Measurements from ENCODE around the gene DCTN1. TPM values are rescaled to one million over a fixed set of nuclear protein-coding genes. Genes with fewer than 3 reads are reported as not detected.

The DCTN1 gene
- polyA plus RNA-seq, 1 of the 3 experiments (the other 2 are of a cell fraction), result 91.1 TPM

- Histone ChIP-seq H3K9ac (no peak overlapping the region), H3K27me3 (ENCODE audit: insufficient read depth) (no peaks in the 10 kb centered on the region), H2AFZ (ENCODE audit: low read depth) (no peak overlapping the region), H3K4me3 (ENCODE audit: low read depth in 2 of 2, low read length in 1 of 2) (no peak overlapping the region), H3K36me3 (replicated peaks in 1 of 2; ENCODE audit: control insufficient read depth in 1 of 2, insufficient read depth in 2 of 2, low read length in 1 of 2) (no peaks in the 10 kb centered on the region), H3K79me2 (ENCODE audit: insufficient read depth) (no peaks in the 10 kb centered on the region), H3K4me1 (ENCODE audit: control insufficient read depth in 1 of 2, insufficient read depth in 2 of 2, low read depth in 1 of 2, low read length in 1 of 2) (peaks cover 0 to 7% of the 10 kb centered on the region in 2 experiments; a peak in 1 of 4 replicates), H3F3A (replicated peaks; ENCODE audit: insufficient read depth) (no peaks in the 10 kb centered on the region), H3K4me2 (no peak overlapping the region), H3K27ac (ENCODE audit: low read depth in 2 of 2, low read length in 1 of 2) (no peak overlapping the region), H4K20me1 (ENCODE audit: insufficient read depth) (no peaks in the 10 kb centered on the region), H3K9me2 (no peaks in the 10 kb centered on the region), H3K9me3 (no peaks in the 10 kb centered on the region)
- ChIA-PET POLR2A (no interaction called here), CTCF (interaction anchor here (1.2 to 9.6 kb wide), 2 partner anchors 10 to 13 kb away, joined by 3 to 63 read pairs; no protein-coding TSS in a partner anchor)
- 87% methylated on average over 2 of the region's 2 CpGs for WGBS (ENCODE audit: low lambda C conversion rate)
- no peak for DNase-seq
- TF ChIP-seq FOXM1 (IDR thresholded peaks at IDR 0.05; ENCODE audit: low read depth) (no peak), ELF1 (IDR thresholded peaks at IDR 0.05) (no peak), NFIC (IDR thresholded peaks at IDR 0.05; ENCODE audit: borderline replicate concordance) (no peak), PBX3 (IDR thresholded peaks at IDR 0.05) (no peak), RXRA (IDR thresholded peaks at IDR 0.05; ENCODE audit: borderline replicate concordance, low read depth) (no peak), FOXJ3 (CRISPR knock-in tag; IDR thresholded peaks at IDR 0.05) (no peak), YY1 (IDR thresholded peaks at IDR 0.05; ENCODE audit: low read depth) (no peak), USF2 (IDR thresholded peaks at IDR 0.05; ENCODE audit: borderline replicate concordance, low read depth, low read length) (no peak), CHD2 (IDR thresholded peaks at IDR 0.05; ENCODE audit: low read length, partially characterized antibody) (no peak), SIN3A (IDR thresholded peaks at IDR 0.05; ENCODE audit: borderline replicate concordance, low read depth, low read length) (no peak)
- TF ChIP-seq, protein P1, sequence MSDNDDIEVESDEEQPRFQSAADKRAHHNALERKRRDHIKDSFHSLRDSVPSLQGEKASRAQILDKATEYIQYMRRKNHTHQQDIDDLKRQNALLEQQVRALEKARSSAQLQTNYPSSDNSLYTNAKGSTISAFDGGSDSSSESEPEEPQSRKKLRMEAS (IDR thresholded peaks at IDR 0.05; ENCODE audit: low read depth), result no peak
- TF ChIP-seq, protein P2, sequence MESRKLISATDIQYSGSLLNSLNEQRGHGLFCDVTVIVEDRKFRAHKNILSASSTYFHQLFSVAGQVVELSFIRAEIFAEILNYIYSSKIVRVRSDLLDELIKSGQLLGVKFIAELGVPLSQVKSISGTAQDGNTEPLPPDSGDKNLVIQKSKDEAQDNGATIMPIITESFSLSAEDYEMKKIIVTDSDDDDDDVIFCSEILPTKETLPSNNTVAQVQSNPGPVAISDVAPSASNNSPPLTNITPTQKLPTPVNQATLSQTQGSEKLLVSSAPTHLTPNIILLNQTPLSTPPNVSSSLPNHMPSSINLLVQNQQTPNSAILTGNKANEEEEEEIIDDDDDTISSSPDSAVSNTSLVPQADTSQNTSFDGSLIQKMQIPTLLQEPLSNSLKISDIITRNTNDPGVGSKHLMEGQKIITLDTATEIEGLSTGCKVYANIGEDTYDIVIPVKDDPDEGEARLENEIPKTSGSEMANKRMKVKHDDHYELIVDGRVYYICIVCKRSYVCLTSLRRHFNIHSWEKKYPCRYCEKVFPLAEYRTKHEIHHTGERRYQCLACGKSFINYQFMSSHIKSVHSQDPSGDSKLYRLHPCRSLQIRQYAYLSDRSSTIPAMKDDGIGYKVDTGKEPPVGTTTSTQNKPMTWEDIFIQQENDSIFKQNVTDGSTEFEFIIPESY (IDR thresholded peaks at IDR 0.05; ENCODE audit: borderline replicate concordance, low read depth), result no peak
Observed at GRCh38 chr2:74321737-74322136, 58.4 kb downstream of the DCTN1 start.

DNA sequence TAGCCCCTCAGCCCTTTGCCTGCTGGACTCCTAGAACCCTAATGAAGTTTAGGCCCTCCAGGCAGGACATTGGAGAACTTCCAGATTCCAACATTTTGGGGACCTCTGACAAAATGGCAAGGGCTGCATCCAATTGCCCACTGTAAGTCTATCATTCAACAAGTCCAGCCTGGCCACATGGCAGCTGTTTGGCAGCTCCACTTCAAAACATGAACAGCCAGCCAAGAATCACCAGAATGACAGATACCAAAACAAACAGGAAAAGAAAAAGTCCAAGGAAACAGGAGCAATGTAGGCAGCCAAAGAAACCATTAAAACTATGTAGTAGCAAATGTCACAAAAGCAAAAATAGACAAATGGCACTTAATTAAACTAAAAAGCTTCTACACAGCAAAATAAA lies 62.4 kb downstream of the DCTN1 start:
- Histone ChIP-seq H3K27ac (ENCODE audit: low read depth in 2 of 2, low read length in 1 of 2) (no peak overlapping the region), H3K4me2 (no peak overlapping the region), H3K9me3 (no peaks in the 10 kb centered on the region), H3F3A (replicated peaks; ENCODE audit: insufficient read depth) (no peaks in the 10 kb centered on the region), H4K20me1 (ENCODE audit: insufficient read depth) (no peaks in the 10 kb centered on the region), H3K36me3 (replicated peaks in 1 of 2; ENCODE audit: control insufficient read depth in 1 of 2, insufficient read depth in 2 of 2, low read length in 1 of 2) (no peaks in the 10 kb centered on the region), H3K4me3 (ENCODE audit: low read depth in 2 of 2, low read length in 1 of 2) (no peak overlapping the region), H3K4me1 (ENCODE audit: control insufficient read depth in 1 of 2, insufficient read depth in 2 of 2, low read depth in 1 of 2, low read length in 1 of 2) (peaks cover 0 to 12% of the 10 kb centered on the region in 2 experiments; a peak in 2 of 4 replicates), H3K27me3 (ENCODE audit: insufficient read depth) (no peaks in the 10 kb centered on the region), H3K79me2 (ENCODE audit: insufficient read depth) (no peaks in the 10 kb centered on the region), H3K9ac (no peak overlapping the region), H2AFZ (ENCODE audit: low read depth) (no peak overlapping the region), H3K9me2 (no peaks in the 10 kb centered on the region)
- ChIA-PET POLR2A (no interaction called here), CTCF (interaction anchor here (1.4 to 9.6 kb wide), 2 partner anchors 17 to 74 kb away, joined by 4 to 63 read pairs; no protein-coding TSS in a partner anchor)
- DNase-seq, result no peak
- TF ChIP-seq CHD2 (IDR thresholded peaks at IDR 0.05; ENCODE audit: low read length, partially characterized antibody) (no peak), JUND (IDR thresholded peaks at IDR 0.05) (no peak), FOSL2 (IDR thresholded peaks at IDR 0.05; ENCODE audit: borderline replicate concordance, low read depth) (no peak), GABPA (IDR thresholded peaks at IDR 0.05; ENCODE audit: low read depth) (no peak), NFIC (IDR thresholded peaks at IDR 0.05; ENCODE audit: borderline replicate concordance) (no peak), TAF1 (IDR thresholded peaks at IDR 0.05; ENCODE audit: borderline replicate concordance, low read depth, low read length) (no peak), EP300 (IDR thresholded peaks at IDR 0.05; ENCODE audit: borderline replicate concordance in 1 of 2, low read depth in 1 of 2, low read length in 1 of 2) (no peak)
- TF ChIP-seq, protein P1 (IDR thresholded peaks at IDR 0.05; ENCODE audit: low read depth), result no peak
- TF ChIP-seq, protein P3, sequence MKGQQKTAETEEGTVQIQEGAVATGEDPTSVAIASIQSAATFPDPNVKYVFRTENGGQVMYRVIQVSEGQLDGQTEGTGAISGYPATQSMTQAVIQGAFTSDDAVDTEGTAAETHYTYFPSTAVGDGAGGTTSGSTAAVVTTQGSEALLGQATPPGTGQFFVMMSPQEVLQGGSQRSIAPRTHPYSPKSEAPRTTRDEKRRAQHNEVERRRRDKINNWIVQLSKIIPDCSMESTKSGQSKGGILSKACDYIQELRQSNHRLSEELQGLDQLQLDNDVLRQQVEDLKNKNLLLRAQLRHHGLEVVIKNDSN (IDR thresholded peaks at IDR 0.05; ENCODE audit: borderline replicate concordance, low read depth), result no peak
- TF ChIP-seq, protein P4, sequence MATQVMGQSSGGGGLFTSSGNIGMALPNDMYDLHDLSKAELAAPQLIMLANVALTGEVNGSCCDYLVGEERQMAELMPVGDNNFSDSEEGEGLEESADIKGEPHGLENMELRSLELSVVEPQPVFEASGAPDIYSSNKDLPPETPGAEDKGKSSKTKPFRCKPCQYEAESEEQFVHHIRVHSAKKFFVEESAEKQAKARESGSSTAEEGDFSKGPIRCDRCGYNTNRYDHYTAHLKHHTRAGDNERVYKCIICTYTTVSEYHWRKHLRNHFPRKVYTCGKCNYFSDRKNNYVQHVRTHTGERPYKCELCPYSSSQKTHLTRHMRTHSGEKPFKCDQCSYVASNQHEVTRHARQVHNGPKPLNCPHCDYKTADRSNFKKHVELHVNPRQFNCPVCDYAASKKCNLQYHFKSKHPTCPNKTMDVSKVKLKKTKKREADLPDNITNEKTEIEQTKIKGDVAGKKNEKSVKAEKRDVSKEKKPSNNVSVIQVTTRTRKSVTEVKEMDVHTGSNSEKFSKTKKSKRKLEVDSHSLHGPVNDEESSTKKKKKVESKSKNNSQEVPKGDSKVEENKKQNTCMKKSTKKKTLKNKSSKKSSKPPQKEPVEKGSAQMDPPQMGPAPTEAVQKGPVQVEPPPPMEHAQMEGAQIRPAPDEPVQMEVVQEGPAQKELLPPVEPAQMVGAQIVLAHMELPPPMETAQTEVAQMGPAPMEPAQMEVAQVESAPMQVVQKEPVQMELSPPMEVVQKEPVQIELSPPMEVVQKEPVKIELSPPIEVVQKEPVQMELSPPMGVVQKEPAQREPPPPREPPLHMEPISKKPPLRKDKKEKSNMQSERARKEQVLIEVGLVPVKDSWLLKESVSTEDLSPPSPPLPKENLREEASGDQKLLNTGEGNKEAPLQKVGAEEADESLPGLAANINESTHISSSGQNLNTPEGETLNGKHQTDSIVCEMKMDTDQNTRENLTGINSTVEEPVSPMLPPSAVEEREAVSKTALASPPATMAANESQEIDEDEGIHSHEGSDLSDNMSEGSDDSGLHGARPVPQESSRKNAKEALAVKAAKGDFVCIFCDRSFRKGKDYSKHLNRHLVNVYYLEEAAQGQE (IDR thresholded peaks at IDR 0.05; ENCODE audit: low read depth, low read length), result no peak
